Measurements from ENCODE around the gene ARPC2. TPM values are rescaled to one million over a fixed set of nuclear protein-coding genes. Genes with fewer than 3 reads are reported as not detected.

Gene ARPC2
- total RNA-seq, 1 experiment from 2014 or later = 187 TPM

DNA sequence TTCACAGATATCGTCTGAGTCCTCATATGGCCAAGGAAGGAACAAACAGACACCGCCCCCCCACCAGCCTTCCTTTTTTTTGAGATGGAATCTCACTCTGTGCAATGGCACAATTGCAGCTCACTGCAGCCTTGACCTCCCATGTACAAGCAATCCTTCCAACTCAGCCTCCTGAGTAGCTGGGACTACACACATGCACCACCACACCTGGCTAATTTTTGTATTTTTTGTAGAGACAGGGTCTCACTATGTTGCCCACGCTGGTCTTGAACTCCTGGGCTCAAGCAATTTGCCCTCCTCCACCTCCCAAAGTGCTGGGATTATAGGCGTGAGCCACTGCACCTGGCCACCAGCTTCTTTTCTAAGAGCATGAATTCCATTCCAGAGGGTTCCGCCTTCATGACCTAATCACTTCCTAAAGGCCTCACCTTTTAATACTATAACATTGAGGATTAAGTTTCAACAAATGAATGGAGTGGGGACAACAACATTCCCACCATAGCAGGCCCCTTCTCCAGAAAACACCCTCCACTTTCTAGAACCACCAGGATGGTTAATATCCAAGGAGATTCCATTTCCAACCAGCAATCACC, 77.5 kb downstream of the ARPC2 start:
- CTCF ChIA-PET = interaction anchor here (1.4 kb wide), 2 partner anchors 62 to 101 kb away, joined by 4 to 6 read pairs; partner anchors contain the start of gene CATIP

More for the DNA sequence above, 77.5 kb downstream of the ARPC2 start:
- H3K9me3 ChIP-seq (ENCODE audit: control insufficient read depth in 1 of 2, insufficient read depth in 1 of 2, low read depth in 1 of 2, low read length in 2 of 2) = no peaks in the 10 kb centered on the region
- H3K4me2 ChIP-seq (ENCODE audit: low read length) = peak overlapping the region; percentile 33
- no peak for DNase-seq (ENCODE audit: low read depth, low spot score)
- H4K20me1 ChIP-seq (ENCODE audit: insufficient read depth) = no peaks in the 10 kb centered on the region
- intact Hi-C loops (cut with micrococcal nuclease) = no loop called here
- H2AFZ ChIP-seq (ENCODE audit: low read depth, low read length, poor library complexity, severe bottlenecking) = no peak overlapping the region
- no peak for ATAC-seq
- H3K36me3 ChIP-seq (ENCODE audit: control insufficient read depth in 1 of 2, insufficient read depth in 2 of 2, low read length in 2 of 2) = no peaks in the 10 kb centered on the region
- no TSS peak for BruUV-seq (replicated peaks)
- no peaks in the 10 kb centered on the region for H3K9me2 ChIP-seq (ENCODE audit: insufficient read depth)
- ChIA-PET RAD21 (ENCODE audit: low non-redundant PET in 1 of 2, low total read pairs in 2 of 2, uncharacterized antibody in 2 of 2, unreplicated experiment in 2 of 2) (no interaction called here), POLR2A (interaction anchor here (2.0 kb wide), 1 partner anchor 63 kb away, joined by 4 read pairs; no protein-coding TSS in a partner anchor)
- H3K4me1 ChIP-seq (ENCODE audit: control insufficient read depth in 1 of 2, insufficient read depth in 2 of 2, low read length in 2 of 2) = peaks cover 48 to 81% of the 10 kb centered on the region in 2 experiments
- peak overlapping the region; percentile 25; the same call in 1 of the 2 replicates for H3K9ac ChIP-seq (ENCODE audit: low read length)
- peaks cover 27% of the 10 kb centered on the region for H3K79me2 ChIP-seq (ENCODE audit: insufficient read depth, low read length)
- H3K27ac ChIP-seq (ENCODE audit: low read depth, low read length) = no peak overlapping the region
- H3K4me3 ChIP-seq (replicated peaks in 1 of 2; ENCODE audit: low read depth in 1 of 2, low read length in 2 of 2) = no peak overlapping the region
- TF ChIP-seq CTCF (IDR thresholded peaks at IDR 0.05 in 2 of 3, conservative IDR thresholded peaks at IDR 0.05 in 1 of 3; ENCODE audit: borderline replicate concordance in 1 of 3, insufficient read depth in 1 of 3, low read depth in 2 of 3, low read length in 2 of 3) (no peak), CEBPB (IDR thresholded peaks at IDR 0.05; ENCODE audit: low read depth) (no peak), ATF3 (IDR thresholded peaks at IDR 0.05) (no peak), ZNF274 (IDR thresholded peaks at IDR 0.05; ENCODE audit: low read depth, low read length) (no peak), EGR1 (IDR thresholded peaks at IDR 0.05; ENCODE audit: low read depth) (no peak), SP1 (IDR thresholded peaks at IDR 0.05; ENCODE audit: low read depth) (no peak), ZBTB33 (IDR thresholded peaks at IDR 0.05; ENCODE audit: extremely low read depth, insufficient replicate concordance, low read length) (no peak)
- H3K27me3 ChIP-seq (ENCODE audit: insufficient read depth, low read length) = no peaks in the 10 kb centered on the region

All from HCT116 (cell line).